ENCODE data around the gene EGR2. TPM values are rescaled to one million over a fixed set of nuclear protein-coding genes. Genes with fewer than 3 reads are reported as not detected.
A peak's percentile ranks its signal among the peaks of the same experiment; 100 is the strongest.

Gene EGR2
- total RNA-seq, 1 experiment from 2014 or later, result 2.6 TPM

DNA sequence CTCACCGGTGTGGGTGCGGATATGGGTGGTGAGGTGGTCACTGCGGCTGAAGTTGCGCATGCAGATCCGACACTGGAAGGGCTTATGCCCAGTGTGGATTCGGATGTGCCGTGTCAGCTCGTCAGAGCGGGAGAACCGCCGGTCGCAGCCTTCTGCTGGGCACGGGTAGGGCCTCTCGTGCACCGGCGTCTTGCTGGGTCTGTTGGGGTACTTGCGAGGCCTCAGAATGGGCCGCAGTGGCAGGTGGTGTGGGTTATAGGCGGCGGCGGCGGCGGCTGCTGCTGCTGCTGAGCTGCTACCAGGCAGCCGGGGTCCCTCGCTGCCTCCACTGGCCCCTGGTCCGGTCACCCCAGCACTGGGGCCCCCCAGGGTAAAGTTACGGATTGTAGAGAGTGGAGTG lies 2.7 kb downstream of the EGR2 start:
- no peak for DNase-seq
- H3K27me3 Mint-ChIP-seq (ENCODE audit: low read depth), result peaks cover 67% of the 10 kb centered on the region
- H3K9me3 Mint-ChIP-seq, result peaks cover 0 to 4% of the 10 kb centered on the region in 2 experiments; a peak in 2 of 5 replicates

More for the DNA sequence above, 2.7 kb downstream of the EGR2 start:
- H2BK120ac ChIP-seq (ENCODE audit: low read depth, low read length, poor library complexity, severe bottlenecking), result no peak overlapping the region
- Mint-ChIP-seq H3K27ac (no peak overlapping the region; a peak in 1 of 7 replicates), H3K4me3 (peak overlapping the region in 1 of 2 experiments; percentile 93; a peak in 2 of 5 replicates), H3K4me1 (peaks cover 20 to 24% of the 10 kb centered on the region in 2 experiments), H3K36me3 (ENCODE audit: insufficient read depth in 1 of 3, low read depth in 3 of 3) (peaks cover 2 to 7% (median 6%) of the 10 kb centered on the region in 3 experiments; a peak in 5 of 7 replicates)
- no peaks in the 10 kb centered on the region for H3K79me1 ChIP-seq (ENCODE audit: insufficient read depth, low read depth, low read length, poor library complexity, severe bottlenecking)
- no peak overlapping the region for H3K9ac ChIP-seq (ENCODE audit: extremely low read depth, insufficient read length, low read length)
- no peak overlapping the region for H3K4ac ChIP-seq (ENCODE audit: low read depth, low read length)
- no peaks in the 10 kb centered on the region for H4K20me1 ChIP-seq (ENCODE audit: control insufficient read depth, insufficient read depth, insufficient read length)
- H4K91ac ChIP-seq (ENCODE audit: insufficient read length, low read depth, low read length), result no peak overlapping the region
- H2BK5ac ChIP-seq (ENCODE audit: insufficient read length, low read length), result no peak overlapping the region
- no peaks in the 10 kb centered on the region for H3K4me1 ChIP-seq (ENCODE audit: insufficient read depth, low read length)
- peaks cover 25% of the 10 kb centered on the region for H3K23me2 ChIP-seq (ENCODE audit: insufficient read length, low read depth, low read length, poor library complexity, severe bottlenecking)
- no peak overlapping the region for H4K8ac ChIP-seq (replicated peaks; ENCODE audit: insufficient read length, low read depth, low read length)
- no peak overlapping the region for H3K18ac ChIP-seq (ENCODE audit: insufficient read length, low read depth, low read length)
- no peak overlapping the region for H2BK12ac ChIP-seq (ENCODE audit: insufficient read length, low read depth, low read length)
- no peak overlapping the region for H3K23ac ChIP-seq (ENCODE audit: insufficient read length, low read depth, low read length)
- H2AFZ ChIP-seq (ENCODE audit: low read length), result no peak overlapping the region
- H4K5ac ChIP-seq (ENCODE audit: insufficient read length, low read depth, low read length), result no peak overlapping the region
- WGBS (ENCODE audit: extremely low coverage, insufficient read length, low lambda C conversion rate), result no CpG with 5 or more reads among the region's 27 CpGs
- no peak overlapping the region for H3K4me2 ChIP-seq (ENCODE audit: insufficient read depth, insufficient read length, low read length)
- H2BK20ac ChIP-seq (ENCODE audit: low read depth, low read length, poor library complexity, severe bottlenecking), result no peak overlapping the region
- H3K79me2 ChIP-seq (ENCODE audit: insufficient read depth, low read length), result no peaks in the 10 kb centered on the region
- TF ChIP-seq, protein P1, sequence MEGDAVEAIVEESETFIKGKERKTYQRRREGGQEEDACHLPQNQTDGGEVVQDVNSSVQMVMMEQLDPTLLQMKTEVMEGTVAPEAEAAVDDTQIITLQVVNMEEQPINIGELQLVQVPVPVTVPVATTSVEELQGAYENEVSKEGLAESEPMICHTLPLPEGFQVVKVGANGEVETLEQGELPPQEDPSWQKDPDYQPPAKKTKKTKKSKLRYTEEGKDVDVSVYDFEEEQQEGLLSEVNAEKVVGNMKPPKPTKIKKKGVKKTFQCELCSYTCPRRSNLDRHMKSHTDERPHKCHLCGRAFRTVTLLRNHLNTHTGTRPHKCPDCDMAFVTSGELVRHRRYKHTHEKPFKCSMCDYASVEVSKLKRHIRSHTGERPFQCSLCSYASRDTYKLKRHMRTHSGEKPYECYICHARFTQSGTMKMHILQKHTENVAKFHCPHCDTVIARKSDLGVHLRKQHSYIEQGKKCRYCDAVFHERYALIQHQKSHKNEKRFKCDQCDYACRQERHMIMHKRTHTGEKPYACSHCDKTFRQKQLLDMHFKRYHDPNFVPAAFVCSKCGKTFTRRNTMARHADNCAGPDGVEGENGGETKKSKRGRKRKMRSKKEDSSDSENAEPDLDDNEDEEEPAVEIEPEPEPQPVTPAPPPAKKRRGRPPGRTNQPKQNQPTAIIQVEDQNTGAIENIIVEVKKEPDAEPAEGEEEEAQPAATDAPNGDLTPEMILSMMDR (conservative IDR thresholded peaks at IDR 0.05), result no peak
- no peak overlapping the region for H3K56ac ChIP-seq (ENCODE audit: insufficient read length, low read depth, low read length)
- H3K27ac ChIP-seq (ENCODE audit: insufficient read length, low read depth, low read length), result no peak overlapping the region
- no peaks in the 10 kb centered on the region for H3K9me3 ChIP-seq (ENCODE audit: control insufficient read depth, low read depth, low read length)
- H3K27me3 ChIP-seq (ENCODE audit: insufficient read depth, low read length), result peaks cover 18% of the 10 kb centered on the region; the same call in 1 of the 2 replicates
- no peak overlapping the region for H2AK5ac ChIP-seq (ENCODE audit: insufficient read length, low read length)
- H3K14ac ChIP-seq (ENCODE audit: insufficient read depth, low read length), result no peak overlapping the region
- no peak overlapping the region for H2BK15ac ChIP-seq (ENCODE audit: low read depth, low read length)
- no peak overlapping the region for H3T11ph ChIP-seq (ENCODE audit: low read length)

Data from H9 (cell line).